ENCODE measurements around the gene CELF2.

Gene CELF2

DNA sequence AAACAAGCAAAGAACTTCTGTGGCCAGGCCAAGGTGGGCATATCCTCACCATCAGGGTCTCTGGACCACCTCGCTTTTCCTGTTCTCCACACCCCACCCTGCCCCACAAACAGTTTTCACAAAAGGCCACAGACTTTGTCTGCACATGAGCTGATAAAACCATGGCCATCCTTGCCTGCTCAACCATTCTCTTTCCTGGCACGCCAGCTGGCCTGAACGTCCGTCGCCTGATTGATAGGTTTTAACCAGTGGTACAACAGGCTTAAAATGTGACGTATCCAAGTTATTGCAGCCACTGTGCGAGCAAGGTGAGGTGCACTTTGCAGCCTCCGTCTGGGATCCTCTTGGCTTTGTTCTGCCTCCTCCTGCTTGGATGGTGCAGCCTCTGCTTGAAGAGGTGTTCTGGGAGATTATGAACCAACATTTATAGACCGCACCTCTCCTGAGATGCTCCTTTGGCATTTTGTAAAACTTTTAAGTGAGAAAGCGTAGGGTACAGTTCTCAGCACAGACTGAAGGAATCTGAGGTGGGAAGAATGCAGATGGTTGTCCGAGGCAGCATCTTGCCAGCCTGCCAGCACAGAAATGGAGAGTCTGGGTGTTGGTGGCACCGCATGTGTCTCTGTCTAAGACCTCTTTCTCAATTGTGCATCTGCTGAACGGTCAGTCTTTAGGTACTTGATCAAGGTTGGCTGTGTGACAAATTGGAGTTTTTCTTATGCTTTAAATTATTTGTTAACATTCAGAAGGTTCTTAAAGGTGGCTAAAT is 288.3 kb downstream of the CELF2 start:
- intact Hi-C loops (cut with DNase I): no loop called here
- peak in 3 of 42 donors; percentile 3 to 38 (median 35) for DNase-seq

- intact Hi-C loops (cut with DNase I): no loop called here
- DNase-seq: peak in 2 of 42 donors; percentile 25
These were observed 289.3 kb downstream of the CELF2 start for GRCh38 chr10:11307004-11307403.

- no peak for DNase-seq
- intact Hi-C loops (cut with DNase I): no loop called here
These were observed 290.3 kb downstream of the CELF2 start for GRCh38 chr10:11307937-11308336.

- no peak for DNase-seq
- intact Hi-C loops (cut with DNase I): no loop called here
These were observed 293.4 kb downstream of the CELF2 start for GRCh38 chr10:11311027-11311426.

DNA sequence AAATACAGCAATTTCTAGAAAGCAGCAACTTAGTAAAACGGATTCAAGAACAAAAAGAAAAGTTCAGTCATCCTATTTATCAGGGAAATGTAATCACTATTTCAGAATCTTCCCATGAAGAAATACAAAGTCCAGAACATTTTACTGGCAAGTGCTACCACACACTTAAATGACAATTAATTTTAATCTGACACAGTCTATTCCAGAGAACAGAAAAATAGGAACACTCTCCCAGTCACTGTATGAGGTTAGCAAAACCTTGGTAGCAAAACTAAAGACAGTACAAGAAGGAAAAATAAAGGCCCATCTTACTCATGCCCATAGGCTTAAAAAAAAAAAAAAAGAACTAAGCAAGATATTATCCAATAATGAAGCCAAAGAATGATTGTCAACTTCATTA is 295.8 kb downstream of the CELF2 start:
- intact Hi-C loops (cut with DNase I): no loop called here

GRCh38 chr10:11317936-11318670 is 300.4 kb downstream of the CELF2 start:
- intact Hi-C loops (cut with DNase I): no loop called here
- DNase-seq: peak in 2 of 42 donors; percentile 22 to 39

More for the DNA sequence above, 295.8 kb downstream of the CELF2 start:
- DNase-seq: no peak

- intact Hi-C loops (cut with DNase I): no loop called here
- peak in 1 of 42 donors; percentile 43 for DNase-seq
These were observed 301.3 kb downstream of the CELF2 start for GRCh38 chr10:11318826-11319598.

- peak in 1 of 42 donors; percentile 35 for DNase-seq
- intact Hi-C loops (cut with DNase I): no loop called here
These were observed 302.4 kb downstream of the CELF2 start for GRCh38 chr10:11319990-11320602.

DNA sequence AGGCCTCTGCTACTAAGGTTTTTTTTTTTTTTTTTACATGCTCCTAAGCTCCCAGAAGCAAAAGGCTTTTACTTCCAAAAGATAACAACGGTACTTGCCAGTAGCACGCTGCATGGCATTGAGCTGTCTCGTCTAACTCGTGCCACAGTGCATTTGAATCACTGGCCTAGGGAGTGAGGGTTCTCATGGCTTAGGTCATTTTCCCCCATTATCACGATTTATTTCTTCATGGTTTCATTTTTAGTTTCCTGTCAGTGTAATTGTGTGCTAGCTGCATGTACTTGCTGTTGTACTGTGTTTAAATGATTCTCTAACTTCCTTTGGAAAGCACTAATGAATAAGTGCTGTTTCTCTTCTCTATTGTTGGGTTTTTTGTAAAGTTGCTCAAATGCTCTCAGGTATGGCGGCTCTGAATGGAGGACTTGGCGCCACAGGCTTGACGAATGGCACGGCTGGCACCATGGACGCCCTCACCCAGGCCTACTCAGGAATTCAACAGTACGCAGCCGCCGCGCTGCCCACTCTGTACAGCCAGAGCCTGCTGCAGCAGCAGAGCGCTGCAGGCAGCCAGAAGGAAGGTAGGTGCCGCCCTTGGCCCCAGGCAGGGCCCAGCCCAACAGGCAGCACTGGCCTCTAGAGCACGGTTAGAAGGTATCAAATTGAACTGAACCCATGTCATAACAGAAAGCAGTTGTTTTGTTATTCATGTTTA is 303.3 kb downstream of the CELF2 start:
- intact Hi-C loops (cut with DNase I): no loop called here
- DNase-seq: peak in 12 of 42 donors; percentile 42 to 78 (median 55)

DNA sequence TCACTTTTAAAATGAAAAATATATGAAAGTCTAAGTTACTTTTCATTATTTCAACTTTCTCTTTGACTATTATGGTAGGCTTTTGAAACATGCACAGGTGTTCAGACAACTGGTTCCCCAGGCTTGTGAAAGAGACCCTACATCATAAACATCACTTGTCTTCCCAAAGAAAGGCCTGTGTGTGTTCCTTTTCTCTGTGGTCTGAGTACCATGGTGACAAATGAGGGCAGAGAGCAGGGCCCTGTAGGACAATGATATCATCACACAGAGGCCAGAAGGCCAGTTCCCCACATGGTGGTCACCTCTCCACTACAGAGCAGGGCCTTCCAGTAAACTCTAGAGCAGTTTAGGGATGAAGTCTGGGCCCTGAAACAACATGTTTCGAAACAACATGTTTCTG is 305.0 kb downstream of the CELF2 start:
- peak in 1 of 42 donors; percentile 34 for DNase-seq
- intact Hi-C loops (cut with DNase I): no loop called here

DNA sequence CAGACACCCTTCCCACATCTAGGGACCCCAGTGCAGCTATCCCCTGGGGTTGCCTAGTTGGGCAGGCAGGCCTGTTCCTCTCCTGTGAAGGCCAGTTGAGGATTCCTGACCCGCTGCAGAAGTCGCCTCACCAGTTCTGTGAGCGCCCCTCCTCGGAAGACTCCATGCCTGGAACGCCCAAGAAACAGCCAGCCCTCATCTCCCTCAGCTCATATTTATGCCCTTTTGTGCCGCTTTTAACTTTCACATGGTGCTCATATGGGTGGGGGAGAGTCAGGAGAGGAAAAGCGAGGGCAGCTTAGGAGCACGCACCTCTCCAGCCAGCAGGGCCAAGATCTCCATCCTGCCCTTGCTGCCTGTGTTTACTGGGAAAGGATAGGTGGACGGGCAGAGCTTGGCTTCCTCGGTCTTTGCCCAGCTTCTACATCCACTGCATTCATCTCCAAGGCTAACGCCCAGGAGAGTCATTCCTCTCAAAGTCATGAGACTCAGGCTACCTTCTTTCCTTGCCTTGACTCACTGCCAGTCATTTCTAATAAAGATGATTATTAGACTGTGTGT is 307.2 kb downstream of the CELF2 start:
- intact Hi-C loops (cut with DNase I): no loop called here
- peak in 1 of 42 donors; percentile 40 for DNase-seq

- peak in 1 of 42 donors; percentile 21 for DNase-seq
- intact Hi-C loops (cut with DNase I): no loop called here
These were observed 308.1 kb downstream of the CELF2 start for GRCh38 chr10:11325817-11326216.

- intact Hi-C loops (cut with DNase I): no loop called here
- peak in 1 of 42 donors; percentile 39 for DNase-seq
These were observed 308.6 kb downstream of the CELF2 start for GRCh38 chr10:11326241-11326640.

GRCh38 chr10:11326913-11327616 is 309.4 kb downstream of the CELF2 start:
- peak in 29 of 42 donors; percentile 46 to 85 (median 69) for DNase-seq
- intact Hi-C loops (cut with DNase I): no loop called here

GRCh38 chr10:11328264-11329061 is 310.8 kb downstream of the CELF2 start:
- intact Hi-C loops (cut with DNase I): no loop called here
- DNase-seq: peak in 2 of 42 donors; percentile 43 to 48

DNA sequence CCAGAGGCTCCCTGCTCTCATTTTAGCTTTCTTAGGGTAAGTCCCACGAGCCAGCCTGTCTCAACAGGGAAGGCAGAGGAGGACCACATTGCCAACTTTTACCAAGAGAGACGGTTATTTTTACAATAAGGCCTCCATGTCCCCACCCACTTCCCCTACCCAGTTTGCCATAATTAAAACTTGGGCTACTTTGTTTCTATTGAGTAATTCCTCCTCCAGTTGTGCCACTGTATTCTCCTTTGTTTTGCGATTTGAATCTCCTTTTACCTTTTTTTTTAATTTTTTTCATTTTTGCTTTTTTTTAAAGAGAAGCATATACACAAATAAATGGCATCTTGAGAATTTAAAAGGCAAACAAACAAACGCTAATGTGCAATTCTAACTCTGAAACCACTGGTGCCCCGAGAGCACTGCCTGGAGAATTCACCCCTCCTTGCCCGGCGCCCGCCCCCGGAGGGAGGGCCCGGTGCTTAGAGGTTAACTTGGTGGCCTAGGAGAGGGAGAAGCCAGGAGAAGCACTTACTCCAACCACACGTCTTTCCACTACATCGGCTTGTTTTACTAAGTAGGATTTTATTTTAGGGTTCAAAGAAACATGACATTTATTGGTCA is 311.5 kb downstream of the CELF2 start:
- intact Hi-C loops (cut with DNase I): no loop called here
- peak in 1 of 42 donors; percentile 40 for DNase-seq
